Large intestine (tissue), 3 donors: ENCODE measurements around the gene LPAR5. TPM values are rescaled to one million over a fixed set of nuclear protein-coding genes. Genes with fewer than 3 reads are reported as not detected.

Experiments
- DNase-seq, 2 donors: peaks; one replicate each; pipeline versions ENCODE4 v3.0.0 to v3.0.0-alpha.2; 2013
- H3K27ac ChIP-seq: one replicate; pipeline ENCODE4 v1.5.1; 2013; ENCODE audit warnings: low read length
- H3K27me3 ChIP-seq: 2 replicates; pipeline ENCODE4 v1.6.1; 2013; ENCODE audit warnings: low read length; ENCODE audit not compliant: control insufficient read depth, insufficient read depth
- H3K36me3 ChIP-seq: 2 replicates; pipeline ENCODE4 v1.6.1; 2013; ENCODE audit warnings: low read length; ENCODE audit not compliant: control insufficient read depth, insufficient read depth
- H3K4me1 ChIP-seq: one replicate; pipeline ENCODE4 v1.6.1; 2013; ENCODE audit warnings: low read length; ENCODE audit not compliant: control insufficient read depth, insufficient read depth
- H3K4me3 ChIP-seq: one replicate; pipeline ENCODE4 v1.5.1; 2013; ENCODE audit warnings: low read length
- H3K9me3 ChIP-seq: one replicate; pipeline ENCODE4 v1.6.1; 2013; ENCODE audit warnings: mild to moderate bottlenecking, low read depth, low read length, moderate library complexity; ENCODE audit not compliant: control insufficient read depth
- WGBS: methylation state at CpG from one replicate; pipeline ENCODE4 v1.1.5; 2013; ENCODE audit warnings: low lambda C conversion rate; ENCODE audit not compliant: insufficient coverage; 5-methylcytosine and 5-hydroxymethylcytosine counted together
- polyA plus RNA-seq: library from polyadenylated mRNA; unstranded; fragments of 120-200 nt; gene quantifications from one replicate; pipeline ENCODE4 v1.2.1, GENCODE V29; 2013

The LPAR5 gene
- polyA plus RNA-seq, 1 donor = 21.4 TPM

DNA sequence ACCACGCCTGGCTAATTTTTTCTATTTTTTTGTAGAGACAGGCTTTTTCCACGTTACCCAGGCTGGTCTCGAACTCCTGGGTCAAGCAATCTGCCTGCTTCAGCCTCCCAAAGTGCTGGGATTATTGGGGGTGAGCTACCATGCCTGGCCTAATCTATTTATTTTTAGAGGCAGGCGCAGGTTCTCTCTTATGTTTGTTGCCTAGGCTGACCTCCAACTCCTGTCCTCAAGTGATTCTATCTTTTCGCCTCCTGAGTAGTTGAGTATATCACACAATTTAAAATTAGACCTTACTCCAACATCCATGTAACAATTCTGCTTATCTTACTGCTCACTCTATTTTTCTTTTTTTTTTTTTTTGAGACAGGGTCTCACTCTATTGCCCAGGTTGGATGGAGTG is 18.2 kb upstream of the LPAR5 start:
- Histone ChIP-seq H3K9me3 (no peaks in the 10 kb centered on the region), H3K27ac (no peak overlapping the region), H3K4me1 (no peaks in the 10 kb centered on the region), H3K4me3 (no peak overlapping the region), H3K27me3 (no peaks in the 10 kb centered on the region), H3K36me3 (peaks cover 72% of the 10 kb centered on the region)
- no peak for DNase-seq
- no CpG with 5 or more reads among the region's 5 CpGs for WGBS

DNA sequence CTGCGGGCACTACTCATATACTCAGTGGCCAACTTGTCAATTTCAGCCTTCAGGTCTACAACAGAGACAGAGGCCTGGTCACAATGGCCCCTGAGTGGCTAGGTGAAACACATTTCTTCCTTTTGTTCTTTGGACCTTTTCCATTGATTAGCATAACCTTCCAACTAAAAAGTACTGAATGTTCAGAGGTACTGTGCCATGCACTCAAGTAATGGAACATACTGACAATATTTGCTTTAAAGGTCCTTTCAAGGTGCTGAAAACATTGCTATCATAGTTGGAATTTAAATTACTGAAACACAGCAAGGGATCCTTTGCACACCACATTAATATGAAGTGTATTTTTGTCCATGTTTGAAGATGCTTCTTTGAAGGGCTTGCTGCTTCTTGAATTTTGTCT is 17.6 kb upstream of the LPAR5 start:
- WGBS = no CpG with 5 or more reads among the region's 1 CpG
- Histone ChIP-seq H3K4me3 (no peak overlapping the region), H3K27ac (no peak overlapping the region), H3K36me3 (peaks cover 69% of the 10 kb centered on the region), H3K27me3 (no peaks in the 10 kb centered on the region), H3K9me3 (no peaks in the 10 kb centered on the region), H3K4me1 (no peaks in the 10 kb centered on the region)
- no peak for DNase-seq

DNA sequence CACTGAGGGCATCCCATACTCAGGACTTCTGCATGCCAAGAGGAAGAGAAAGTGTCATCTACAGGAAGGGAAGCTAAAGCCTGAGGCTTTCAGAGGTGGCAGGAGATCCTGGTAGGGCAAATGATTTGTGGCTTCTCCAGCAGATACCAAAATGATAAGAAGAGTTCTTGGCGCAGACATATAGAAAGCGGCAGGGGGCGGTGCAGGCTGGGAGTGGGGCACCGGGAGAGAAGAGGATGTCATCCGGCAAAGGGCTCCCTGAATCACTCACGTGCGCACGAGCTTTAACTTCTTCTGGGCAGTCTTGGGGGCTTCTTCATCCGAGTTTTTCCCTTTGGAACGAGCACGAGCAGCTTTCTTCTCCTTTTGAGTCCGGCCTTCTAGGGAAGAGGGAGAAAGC is 16.6 kb upstream of the LPAR5 start:
- H3K4me3 ChIP-seq = no peak overlapping the region
- no peak overlapping the region for H3K27ac ChIP-seq
- peaks cover 67% of the 10 kb centered on the region for H3K36me3 ChIP-seq
- no peaks in the 10 kb centered on the region for H3K9me3 ChIP-seq
- no CpG with 5 or more reads among the region's 12 CpGs for WGBS
- no peaks in the 10 kb centered on the region for H3K27me3 ChIP-seq
- DNase-seq = no peak
- H3K4me1 ChIP-seq = no peaks in the 10 kb centered on the region

DNA sequence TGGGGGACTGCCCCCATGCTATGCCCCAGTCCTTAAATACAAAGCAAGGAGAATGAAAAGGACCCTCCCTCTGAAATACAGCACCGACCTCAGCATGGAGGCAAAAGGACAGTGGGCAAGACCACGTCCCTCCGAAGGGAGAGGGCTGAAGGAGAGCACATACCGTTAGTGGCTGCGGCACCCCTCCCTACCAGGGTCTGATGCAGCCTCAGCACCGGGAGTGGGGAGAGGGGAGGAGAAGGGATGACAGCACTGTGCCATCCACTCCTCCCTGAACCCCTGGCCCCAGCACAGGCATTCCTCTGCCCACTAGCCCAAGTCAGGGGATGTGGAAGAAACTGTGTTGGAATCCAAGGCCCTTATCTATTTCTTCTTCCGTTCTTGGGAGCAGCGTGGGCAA is 15.1 kb upstream of the LPAR5 start:
- Histone ChIP-seq H3K4me1 (peaks cover 5% of the 10 kb centered on the region), H3K27ac (no peak overlapping the region), H3K36me3 (peaks cover 57% of the 10 kb centered on the region), H3K9me3 (no peaks in the 10 kb centered on the region), H3K4me3 (no peak overlapping the region), H3K27me3 (no peaks in the 10 kb centered on the region)
- WGBS = no CpG with 5 or more reads among the region's 8 CpGs
- no peak for DNase-seq

DNA sequence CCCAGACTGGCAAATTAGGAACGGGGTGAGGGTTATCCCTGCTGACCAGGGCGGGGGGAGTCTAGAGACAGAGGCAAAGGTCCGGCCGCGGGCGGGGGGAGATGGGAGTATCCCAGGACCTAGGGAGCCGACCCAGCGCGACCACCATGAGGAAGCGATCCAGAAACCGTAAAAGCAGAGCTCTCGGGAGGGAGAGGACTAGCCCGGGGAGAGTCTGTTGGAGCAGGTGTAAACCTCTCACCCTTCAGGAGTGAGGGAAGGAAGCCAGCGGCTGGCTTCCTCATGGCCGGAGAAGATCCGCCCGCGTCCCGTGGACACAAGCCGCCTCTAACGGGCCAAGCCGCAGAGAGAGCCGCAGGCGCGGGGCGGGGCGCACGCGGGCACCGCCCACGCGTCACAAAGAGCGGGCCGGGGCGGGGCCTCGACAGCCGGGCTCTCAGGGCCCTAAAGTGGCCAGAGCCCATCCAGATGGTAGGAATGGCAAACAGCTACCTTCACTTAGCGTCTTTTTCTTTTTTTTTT is 11.4 kb upstream of the LPAR5 start, which contains the start of gene ACRBP:
ACRBP (minus strand) TSS at position 350 of the 522 bp plus-strand sequence; CDS start at position 284, 66 bp downstream.
- Histone ChIP-seq H3K9me3 (no peaks in the 10 kb centered on the region), H3K36me3 (peaks cover 25% of the 10 kb centered on the region), H3K4me3 (peak within 1 kb of the TSS; percentile 48), H3K4me1 (peaks cover 5% of the 10 kb centered on the region), H3K27me3 (no peaks in the 10 kb centered on the region), H3K27ac (no peak within 1 kb of the TSS)
- WGBS = no CpG with 5 or more reads among the region's 38 CpGs
- DNase-seq = peak; percentile 50 to 67

DNA sequence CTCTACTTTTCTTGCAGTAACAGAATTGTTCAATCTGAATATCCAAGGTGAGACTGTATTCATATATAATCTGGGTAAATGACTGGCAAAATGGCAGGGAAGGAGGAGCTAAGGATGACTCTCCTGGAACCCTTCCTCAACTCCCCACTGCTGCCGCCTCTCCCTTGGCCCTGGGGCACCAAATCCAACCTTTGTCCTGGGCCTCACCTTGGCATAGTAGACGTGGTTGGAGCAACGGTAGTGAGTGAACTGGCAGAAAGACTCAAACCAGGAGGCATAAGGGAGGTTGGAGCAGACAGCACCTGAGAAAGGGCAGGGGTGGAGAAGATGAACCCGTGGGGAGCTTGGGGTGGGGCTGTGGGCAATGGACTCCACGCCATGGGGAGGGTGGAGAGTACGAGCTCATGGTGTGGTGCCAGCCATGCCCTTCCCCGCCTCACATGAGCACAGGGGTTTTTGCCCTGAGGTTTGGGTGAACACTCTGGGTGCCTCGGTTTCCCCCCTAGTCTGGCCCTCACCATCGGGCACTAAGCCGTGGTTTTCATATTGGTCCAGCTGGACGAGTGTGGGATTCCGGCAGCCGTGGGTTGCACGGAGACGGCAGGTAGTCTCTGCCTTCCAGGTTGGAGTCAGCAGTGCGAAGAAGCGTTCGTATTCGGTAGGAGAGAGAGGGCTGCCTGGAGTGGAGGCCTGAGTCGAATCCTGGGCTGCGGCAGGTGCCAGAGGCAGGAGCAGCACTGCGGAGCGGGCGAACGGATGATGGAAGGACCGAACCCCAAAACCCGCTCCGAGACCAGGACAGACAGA is 10.7 kb upstream of the LPAR5 start:
- Histone ChIP-seq H3K27ac (no peak overlapping the region), H3K36me3 (peaks cover 21% of the 10 kb centered on the region), H3K4me1 (peaks cover 5% of the 10 kb centered on the region), H3K27me3 (no peaks in the 10 kb centered on the region), H3K9me3 (no peaks in the 10 kb centered on the region), H3K4me3 (peak overlapping the region; percentile 48)
- DNase-seq = no peak
- no CpG with 5 or more reads among the region's 28 CpGs for WGBS

DNA sequence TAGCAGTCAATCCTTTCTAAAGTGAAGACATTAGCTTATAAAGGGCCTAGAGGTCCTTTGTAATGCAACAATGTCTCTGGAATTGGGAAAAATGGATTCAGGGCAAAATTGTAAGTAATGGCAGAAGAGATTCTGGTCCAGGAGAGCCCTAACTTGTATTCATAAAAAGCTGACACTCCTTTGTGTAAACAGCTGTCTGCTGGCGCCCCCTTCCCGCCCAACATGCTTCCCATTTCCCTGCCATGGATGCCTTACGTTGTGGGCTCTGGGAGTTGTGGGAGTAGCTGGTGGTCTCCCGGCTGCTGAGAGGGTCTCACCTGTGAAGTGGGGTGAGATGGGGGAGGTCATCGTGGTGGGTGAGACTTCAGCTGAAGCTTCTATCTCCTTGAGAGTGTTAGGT is 9.1 kb upstream of the LPAR5 start:
- Histone ChIP-seq H3K4me1 (peaks cover 7% of the 10 kb centered on the region), H3K4me3 (no peak overlapping the region), H3K9me3 (no peaks in the 10 kb centered on the region), H3K27me3 (no peaks in the 10 kb centered on the region), H3K36me3 (peaks cover 6% of the 10 kb centered on the region), H3K27ac (no peak overlapping the region)
- WGBS = no CpG with 5 or more reads among the region's 5 CpGs
- peak in 1 of 2 donors; percentile 62 for DNase-seq

DNA sequence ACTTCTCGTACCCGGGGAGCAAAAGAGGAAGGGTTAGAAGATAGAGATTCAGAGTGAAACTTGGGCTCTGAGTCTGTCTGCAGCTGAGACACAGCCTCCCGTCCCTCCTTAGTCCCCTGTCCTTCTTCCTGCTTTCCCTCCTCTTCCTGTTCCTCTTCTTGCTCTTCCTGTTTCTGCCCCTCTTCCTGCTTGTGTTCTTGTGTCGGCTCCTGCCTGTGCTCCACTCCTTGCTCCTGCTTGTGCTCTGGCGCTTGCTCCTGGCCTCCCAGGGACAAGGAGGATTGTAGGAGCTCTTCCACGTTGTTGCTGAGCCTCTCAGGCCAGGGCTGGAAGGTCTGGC is 8.5 kb upstream of the LPAR5 start:
- no peak overlapping the region for H3K4me3 ChIP-seq
- H3K27ac ChIP-seq = no peak overlapping the region
- no peaks in the 10 kb centered on the region for H3K27me3 ChIP-seq
- no peak for DNase-seq
- H3K36me3 ChIP-seq = peaks cover 6% of the 10 kb centered on the region
- WGBS = no CpG with 5 or more reads among the region's 6 CpGs
- H3K9me3 ChIP-seq = no peaks in the 10 kb centered on the region
- peaks cover 13% of the 10 kb centered on the region for H3K4me1 ChIP-seq

DNA sequence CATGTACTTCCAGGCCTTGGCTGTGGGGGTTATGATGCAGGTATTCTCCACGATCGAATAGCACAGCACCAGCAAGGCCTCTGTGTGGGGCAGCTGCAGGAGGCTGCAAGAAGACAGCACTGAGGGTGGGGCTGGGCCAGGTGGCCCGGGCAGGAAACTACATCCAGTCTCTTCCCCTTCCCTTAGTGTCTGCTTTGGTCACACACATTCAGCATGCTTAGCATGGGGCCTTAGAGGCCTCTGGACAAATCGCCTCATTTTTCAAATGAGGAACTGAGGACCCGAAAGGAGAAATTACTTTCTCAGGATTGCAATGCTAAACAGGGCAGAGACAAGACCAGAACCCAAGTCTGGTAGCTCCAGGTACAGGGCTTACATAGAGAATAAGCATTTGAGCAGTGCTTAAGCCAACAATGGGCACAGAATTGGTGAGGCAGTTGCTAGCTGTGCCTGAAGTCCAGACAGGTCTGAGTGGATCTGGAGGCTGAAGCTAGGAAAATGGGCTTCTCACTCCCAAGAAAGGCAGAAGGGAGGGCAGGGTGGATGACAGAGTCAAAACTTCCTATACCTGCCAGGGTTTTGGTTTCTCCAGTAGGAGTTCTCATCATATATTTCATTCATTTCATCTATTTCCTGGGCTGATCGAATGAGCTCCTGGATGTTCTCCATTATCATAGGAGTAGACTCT is 8.0 kb upstream of the LPAR5 start:
- 100% methylated on average over 1 of the region's 6 CpGs for WGBS
- Histone ChIP-seq H3K27me3 (no peaks in the 10 kb centered on the region), H3K36me3 (peaks cover 6% of the 10 kb centered on the region), H3K27ac (no peak overlapping the region), H3K9me3 (no peaks in the 10 kb centered on the region), H3K4me3 (no peak overlapping the region), H3K4me1 (peaks cover 18% of the 10 kb centered on the region)
- DNase-seq = no peak

DNA sequence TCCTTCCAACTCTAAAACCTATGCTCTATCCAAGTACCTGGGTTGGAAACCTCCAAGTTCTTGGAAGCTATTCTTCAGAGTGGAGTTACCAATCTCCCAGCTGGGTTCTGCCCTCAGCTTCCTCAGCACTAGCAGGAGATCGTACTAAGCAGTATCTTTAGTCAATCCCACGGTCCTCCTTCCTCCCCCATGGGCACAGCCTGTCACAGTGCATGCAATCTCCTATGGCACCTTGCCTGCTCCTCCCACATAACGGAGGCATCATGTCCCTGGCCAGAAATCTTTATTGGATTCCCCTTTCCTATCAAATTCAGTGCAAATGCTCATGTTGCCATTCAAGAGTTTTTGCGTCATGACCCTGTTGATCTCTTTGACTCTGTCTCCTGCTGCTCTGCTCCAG is 5.4 kb upstream of the LPAR5 start:
- DNase-seq = no peak
- 83% methylated on average over 1 of the region's 4 CpGs for WGBS
- H3K4me1 ChIP-seq = peaks cover 21% of the 10 kb centered on the region
- H3K36me3 ChIP-seq = no peaks in the 10 kb centered on the region
- no peaks in the 10 kb centered on the region for H3K27me3 ChIP-seq
- H3K27ac ChIP-seq = no peak overlapping the region
- H3K4me3 ChIP-seq = no peak overlapping the region
- no peaks in the 10 kb centered on the region for H3K9me3 ChIP-seq
